Measurements from ENCODE around the gene NTMT1.

- no peak for TF ChIP-seq CTCF (conservative IDR thresholded peaks at IDR 0.05; ENCODE audit: low read length)
- TF ChIP-seq EZH2phosphoT487 (IDR thresholded peaks at IDR 0.05; ENCODE audit: borderline replicate concordance), result no peak
Observed at GRCh38 chr9:129647635-129648034, 21.7 kb downstream of the NTMT1 start.

Data from Loucy (cell line).